Stimulated activated CD4-positive, alpha-beta T cell treated with anti-CD3 and anti-CD28 coated beads, Interleukin-15, amount 100 ng/mL, for 24 hours (primary cell): ENCODE measurements around the gene ADAMTS15.

ENCODE experiments used
- DNase-seq: peaks from one replicate; pipeline ENCODE4 v3.0.0-alpha.2; 2020

Gene ADAMTS15

DNA sequence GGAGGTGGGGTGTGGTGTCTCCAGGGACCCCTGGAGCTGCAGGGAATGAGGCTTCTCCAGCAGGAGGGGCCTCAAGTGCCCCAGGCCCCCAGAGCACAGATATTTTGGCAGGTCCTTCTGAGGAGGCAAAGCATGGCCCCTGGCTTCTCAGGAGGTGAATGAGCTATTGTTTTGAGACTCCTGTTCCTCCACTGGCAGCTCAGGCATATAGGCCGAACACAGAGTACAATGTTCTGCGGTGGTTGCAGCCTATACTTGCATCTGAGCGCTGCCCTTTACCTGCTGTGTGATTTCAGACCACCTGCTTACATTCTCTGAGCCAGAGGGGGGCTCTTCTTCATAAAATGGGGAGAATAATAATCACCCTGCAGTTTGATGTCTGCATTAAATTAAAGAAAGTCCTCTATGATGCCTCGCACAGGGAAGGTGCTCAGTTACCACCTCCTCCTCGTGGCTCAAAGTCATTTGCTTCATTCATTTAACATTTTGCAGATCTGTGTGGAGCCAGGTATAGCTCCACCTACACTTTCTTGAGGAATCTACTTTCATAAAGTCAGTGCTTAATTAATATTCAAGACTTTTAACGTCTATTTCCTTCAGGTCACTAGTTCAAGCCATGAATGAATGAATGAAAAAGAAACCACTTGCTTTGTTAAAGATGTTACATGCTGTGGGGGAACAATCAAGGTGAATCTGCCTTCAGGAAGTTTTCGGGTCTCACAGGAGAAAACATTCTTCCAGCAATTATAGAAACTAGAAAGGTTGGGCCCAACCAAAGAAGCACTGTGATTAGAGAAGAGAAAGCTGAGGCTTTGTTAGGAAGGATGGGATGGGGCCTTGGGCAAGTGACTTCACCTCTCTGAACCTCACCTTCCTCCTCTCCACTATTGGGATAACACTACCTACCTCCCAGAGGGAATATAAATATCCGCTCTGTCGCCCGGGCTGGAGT, 68.4 kb downstream of the ADAMTS15 start:
- DNase-seq: no peak

DNA sequence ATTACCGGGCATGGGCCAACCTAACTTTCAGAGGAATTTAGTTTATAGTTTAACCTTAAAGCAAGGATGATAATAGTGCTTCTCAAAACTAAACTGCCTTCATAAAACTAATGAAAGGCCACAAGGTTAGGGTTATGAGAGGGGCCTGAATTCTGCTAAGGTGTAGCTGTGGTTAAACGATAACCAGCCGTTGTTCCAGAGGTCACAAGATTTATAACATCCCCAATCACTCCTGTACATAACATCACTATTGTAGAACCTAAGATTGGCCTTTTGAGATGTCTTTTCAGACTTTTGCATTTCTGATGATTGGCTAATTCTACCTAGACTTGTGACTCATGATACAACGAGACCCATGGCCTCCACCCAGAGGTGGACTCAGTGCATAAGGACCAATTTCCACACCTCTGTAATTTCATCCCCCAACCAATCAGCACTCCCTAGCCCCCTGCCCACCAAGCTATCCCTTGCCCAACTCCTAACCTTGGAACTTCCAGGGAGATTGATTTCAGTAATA, 69.8 kb downstream of the ADAMTS15 start:
- no peak for DNase-seq

DNA sequence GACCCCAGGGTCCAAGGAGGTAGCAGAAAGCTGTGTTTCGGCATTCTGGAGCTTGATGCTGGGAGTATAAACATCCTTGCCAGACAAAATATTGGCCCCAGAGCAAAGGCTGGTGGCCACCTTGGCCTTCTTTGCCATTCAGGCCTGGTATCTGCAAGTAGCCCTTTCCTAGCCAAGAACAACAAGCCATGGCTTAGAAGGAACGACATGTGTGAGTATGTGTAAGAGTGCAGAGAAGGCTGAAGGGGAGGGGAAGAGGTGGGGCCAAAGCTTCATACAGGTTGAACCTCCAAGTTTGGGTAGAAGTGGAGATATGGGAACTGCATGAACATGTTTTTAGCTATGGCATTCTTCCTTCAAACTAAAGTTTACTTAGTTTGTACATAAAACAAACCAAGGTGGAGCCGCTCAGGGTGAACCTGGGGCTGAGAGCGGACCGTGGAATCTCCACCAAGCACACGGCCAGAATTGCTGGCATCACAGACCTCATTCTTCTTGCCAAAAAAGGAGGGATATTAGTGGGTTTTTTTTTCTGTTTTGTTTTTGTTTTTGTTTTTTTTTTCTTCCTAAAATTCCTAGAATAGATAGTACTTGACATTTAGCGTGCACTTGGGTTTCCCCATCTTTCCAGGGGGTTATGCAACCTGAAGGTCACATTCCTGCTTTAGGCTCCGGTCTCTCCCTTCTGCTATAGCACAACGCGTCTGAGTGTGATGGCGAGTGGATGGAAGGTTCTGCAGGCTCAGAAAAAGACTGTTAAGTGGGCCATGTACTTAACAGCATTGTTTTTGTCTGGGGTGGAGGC, 70.9 kb downstream of the ADAMTS15 start:
- no peak for DNase-seq

DNA sequence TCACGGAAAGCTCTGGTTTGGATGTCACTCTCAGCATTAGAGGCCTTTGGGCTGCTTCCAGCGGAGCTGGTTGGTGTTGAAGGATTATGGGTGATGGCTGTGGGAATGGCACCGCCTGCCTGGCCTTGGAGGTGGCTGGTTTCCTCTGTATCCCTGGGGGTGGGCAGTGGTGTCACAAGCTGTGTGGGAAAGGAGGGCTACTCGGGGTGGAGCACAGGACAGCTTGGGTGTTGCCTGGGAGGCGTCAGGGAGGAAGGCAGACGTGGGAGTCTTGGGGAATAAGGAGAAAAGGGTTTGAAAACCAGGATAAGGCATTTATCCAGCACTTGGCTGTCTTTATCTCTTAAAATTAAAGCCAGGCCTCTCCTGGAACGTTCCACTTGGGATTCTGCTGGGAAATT, 71.8 kb downstream of the ADAMTS15 start:
- no peak for DNase-seq

DNA sequence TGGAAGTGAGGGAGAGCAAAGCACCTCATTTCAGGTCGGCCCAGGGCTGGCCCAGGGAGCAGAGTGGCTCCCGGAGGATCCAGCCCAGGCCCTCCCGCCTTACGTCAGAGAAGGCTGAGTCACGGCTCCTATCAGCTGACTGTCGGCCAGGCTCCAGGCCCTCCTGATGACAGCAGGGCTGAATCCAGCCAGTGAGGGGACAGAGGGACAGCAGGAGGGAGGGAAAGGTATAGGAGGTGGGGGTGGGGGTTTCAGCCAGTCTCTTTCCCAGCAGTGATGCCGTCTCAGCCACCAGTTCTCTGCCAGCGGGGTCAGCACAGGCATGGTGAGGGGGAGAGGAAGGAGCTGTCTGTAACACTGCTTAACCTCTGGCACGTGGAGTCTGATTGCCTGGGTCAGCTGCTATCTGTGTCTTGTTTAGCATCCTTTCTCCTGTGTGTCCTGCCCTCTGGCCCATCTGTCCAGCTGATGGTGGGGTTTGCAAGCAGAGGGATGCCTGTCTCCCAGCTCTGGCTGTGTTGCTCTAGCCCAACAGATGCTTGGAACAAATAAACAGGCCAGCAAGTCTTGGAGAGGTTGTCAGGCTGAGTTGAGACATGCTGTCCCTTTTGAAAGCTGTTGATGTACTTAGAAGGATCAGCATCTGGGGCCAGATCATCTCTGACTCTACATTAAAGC, 74.0 kb downstream of the ADAMTS15 start:
- DNase-seq: no peak

DNA sequence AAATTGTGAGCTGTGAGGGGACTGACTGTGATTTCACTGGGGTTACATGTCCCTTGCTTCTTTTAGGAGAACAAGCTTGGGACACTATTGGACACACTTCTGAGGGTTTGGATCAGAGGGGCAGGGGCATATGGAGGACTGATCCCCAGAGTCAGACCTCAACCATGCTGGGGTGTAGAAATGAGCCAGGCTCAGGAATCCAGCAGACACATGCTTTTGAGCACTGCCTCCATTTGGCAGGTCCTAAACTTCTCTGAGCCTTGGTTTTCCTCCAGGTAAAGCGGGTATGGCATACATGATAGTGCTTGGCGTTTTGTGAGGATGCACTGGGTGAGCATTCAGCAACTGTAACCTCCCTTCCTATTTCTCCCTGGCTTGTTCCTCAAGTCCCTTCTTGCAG, 74.7 kb downstream of the ADAMTS15 start:
- DNase-seq: no peak

DNA sequence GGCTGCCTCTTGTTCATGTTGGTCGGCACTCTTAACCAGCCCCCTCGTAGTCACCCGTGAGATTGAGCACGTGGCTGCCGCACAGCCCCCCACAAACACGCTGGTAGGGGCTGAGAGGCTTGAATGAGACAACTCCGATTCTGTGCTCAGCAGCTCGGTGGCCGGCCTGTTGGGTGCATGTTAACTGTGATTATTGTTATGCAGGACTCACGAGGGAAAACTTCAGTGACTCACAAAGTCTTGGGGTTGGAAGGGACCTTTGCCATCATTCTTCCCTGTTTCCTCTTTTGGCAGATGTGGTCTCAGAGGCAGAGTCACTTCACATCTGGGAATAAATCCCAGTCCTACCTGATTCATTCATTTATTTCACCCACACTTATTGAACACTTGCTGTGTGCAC, 75.2 kb downstream of the ADAMTS15 start:
- no peak for DNase-seq

DNA sequence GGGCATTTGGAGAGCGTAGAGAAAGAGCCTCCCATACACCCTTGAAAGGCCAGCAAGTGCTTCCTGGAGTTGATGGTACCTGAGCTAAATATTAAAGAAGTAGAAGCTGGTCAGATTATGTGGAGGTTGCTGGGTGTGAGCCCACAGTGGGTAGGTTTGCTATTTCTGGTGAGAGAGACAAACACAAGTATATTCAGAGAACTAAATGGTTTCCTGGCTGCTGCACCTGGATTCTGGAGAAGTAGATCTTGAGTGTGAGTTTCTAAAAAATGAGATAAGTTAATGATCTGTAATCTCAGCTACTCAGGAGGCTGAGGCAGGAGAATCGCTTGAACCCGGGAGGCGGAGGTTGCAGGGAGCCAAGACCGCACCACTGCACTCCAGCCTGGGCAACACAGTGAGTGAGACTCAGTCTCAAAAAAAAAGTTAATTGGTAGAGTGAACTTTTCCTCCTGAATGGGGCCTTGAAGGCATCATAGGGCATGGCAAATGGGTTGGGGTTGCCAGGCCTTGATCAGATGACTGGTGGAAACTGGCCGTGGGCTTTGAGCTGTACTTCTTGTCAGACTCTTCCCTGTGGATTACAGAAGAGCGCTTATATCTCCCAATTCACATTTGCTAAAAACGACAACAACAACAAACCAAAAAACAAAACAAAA, 75.8 kb downstream of the ADAMTS15 start:
- DNase-seq: no peak

DNA sequence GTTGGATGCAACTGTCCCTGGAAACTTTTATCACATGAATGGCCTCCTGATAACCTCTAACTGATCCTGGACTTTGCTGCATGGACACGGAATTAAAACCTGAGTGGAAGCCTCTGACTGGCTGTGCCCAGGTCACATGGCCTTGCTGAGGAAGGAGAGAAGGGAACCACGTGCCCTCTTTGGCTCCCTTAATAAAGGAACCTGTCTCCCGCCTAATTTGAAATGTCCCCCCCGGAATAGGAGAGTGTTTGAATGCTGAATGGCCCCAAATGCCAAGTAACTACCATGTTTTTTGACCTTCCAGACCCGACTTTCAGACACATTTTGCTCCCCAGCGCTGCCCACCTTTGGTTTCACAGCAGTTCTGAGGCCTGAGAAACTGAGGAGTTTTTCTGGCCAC, 76.9 kb downstream of the ADAMTS15 start:
- no peak for DNase-seq
